HG03432 (cell line): Measurements from ENCODE around the gene TEX22.

Source experiments
- ATAC-seq: cut with Tn5 transposase; IDR thresholded peaks from one replicate; pipeline ENCODE4 v1.9.1; 2021; ENCODE audit warnings: mild to moderate bottlenecking, moderate library complexity; ENCODE audit not compliant: unreplicated experiment

Gene TEX22

DNA sequence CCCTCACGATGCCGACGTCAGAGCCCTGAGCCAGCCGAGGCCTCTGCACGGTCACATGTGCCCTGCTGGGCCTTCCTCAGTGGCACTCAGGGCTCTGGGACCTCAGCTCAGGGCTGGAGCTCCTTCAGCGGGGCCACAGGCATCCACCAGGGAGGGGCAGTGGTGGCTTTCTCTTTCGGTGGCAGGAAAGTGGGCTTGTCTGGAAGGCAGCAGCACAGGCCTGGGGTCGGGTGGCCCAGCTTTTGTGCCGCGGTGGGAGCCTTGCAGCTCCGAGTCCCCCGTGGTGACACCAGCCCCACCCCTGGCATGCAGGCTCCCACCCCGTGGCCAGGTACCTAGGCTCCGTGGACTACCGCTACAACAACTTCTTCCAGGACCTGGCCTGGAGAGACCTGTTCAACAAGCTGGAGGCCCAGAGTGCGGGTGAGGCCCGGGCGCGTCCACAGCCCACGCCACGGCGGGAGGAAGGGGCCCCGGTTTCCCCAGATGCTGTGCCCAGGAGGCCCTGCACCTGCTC is 14.2 kb upstream of the TEX22 start:
- no peak for ATAC-seq

DNA sequence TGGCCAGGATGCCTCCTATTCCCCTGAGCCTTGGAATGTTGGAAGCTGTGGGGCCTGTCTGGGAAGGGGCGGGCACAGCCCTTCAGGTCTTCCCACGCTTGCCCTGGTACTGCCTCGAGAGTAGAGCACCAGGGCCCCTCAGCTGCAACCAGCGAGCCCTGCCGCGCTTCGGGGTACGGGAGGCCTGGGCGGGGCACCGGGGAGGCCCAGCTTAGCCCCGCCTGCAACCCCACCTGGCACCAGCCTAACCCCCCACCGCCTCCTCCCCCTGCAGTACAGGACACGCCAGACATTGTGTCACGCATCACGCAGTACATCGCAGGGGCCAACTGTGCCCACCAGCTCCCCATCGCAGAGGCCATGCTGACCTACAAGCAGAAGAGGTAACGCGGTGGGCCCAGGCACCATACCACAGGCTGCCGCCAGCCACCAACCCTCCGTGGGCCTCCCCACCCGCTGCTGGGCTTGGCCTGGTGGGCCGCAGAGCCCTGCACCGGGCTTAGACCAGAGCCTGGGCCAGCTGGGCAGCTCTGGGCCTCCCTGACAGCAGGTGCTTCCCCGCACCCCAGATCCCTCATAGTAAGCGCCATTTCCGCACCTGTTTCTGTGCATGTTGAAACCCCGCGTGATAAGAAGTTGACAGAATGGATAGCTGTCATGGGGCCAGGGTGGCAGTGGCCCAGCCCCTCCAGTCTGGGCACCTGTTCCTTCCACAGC is 13.6 kb upstream of the TEX22 start:
- ATAC-seq, result no peak

GRCh38 chr14:105385322-105385637 is 13.1 kb upstream of the TEX22 start:
- no peak for ATAC-seq

DNA sequence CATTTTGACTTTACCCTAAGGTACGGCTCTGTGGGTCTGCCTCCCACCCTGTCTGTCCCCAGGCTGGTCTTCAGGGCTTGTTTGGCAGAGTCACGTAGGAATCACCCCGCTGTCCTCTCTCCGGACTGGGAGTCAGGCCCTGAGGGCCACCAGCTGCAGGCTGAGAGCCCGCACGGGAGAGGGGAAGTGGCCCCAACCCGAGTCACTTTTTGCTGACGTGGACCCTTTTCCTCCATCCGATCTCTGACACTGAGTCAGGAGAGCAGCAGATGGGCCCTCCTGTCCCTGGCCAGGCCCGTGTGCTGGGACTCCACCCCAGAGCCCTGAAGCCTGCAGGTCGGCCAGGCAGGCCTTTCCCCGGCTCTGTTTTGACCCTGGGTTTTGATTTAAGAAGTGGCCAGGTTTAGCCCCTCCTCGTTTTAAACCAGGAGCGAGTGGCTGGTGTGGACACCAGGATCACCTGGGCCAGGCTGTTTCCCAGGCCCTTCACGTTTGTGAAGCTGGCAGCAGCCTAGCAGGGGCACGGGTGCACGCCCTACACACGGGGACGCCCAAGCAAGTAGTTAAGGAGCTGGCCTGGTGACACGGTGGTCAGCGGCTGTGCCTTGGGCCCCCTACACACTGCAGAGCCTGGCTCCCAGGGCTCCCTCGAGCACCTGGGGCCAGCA is 12.5 kb upstream of the TEX22 start:
- no peak for ATAC-seq

DNA sequence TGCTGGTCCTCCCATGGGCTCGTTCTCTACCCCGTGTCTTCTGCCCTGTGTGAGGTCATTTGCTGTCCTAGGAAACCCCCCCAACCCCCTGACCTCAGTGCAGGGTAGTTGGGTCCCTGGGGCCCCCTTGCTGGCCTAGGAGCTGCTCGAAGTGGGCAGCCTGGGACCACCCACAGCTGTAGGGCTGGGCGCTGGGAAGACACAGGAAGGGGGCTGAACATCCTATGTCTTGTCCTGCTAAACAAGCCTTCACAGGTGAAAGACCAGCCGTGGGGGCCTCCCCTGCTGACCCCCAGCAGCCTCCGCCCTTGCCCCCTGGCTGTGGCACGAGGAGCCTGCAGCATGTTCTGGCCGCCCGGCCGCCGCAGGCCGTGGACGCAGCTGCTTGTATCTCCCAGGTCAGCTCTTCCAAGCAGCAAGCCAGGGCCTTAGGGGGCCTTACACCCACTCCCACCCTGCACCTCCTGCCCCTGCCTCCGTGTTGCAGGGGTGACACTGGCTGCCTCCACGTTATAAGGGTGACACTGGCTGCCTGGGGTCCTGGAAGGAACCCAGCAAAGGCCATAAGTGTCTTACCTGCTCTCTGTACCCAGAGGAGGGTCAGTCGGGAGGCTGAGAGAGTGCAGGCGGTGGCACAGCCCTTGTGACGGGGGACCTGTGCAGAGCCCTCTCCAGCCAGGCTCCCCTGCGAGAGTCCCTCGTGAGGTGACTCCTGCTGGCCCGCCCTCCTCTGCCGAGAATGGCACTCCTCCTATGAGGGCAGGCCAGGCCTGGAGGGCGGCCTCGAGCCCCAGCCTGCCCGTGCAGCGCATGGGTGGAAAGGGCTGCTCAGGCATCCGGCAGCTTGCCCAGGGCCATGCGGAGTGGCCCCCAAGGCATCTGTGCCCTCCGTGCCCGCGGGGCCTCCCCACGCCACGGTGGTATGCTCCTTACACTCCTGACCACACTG is 11.5 kb upstream of the TEX22 start:
- no peak for ATAC-seq

DNA sequence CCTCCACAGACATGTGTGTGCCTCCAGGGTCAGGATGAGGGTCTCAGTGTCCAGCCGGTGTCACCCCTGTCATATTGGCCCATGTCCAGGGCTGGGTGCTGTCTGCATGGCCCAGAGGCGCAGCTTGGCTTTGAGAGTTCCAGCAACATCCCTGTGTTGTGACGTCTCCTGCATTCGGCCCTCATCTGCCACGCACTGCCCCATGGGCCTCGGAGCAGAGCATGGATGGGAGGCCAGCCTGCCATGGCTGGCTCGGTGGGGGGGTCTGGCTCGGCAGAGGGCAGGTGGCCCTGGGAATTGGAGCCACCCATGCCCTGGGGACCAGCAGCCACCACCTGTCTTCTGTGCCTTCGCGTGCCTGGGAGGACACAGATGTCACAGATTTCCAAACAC is 10.8 kb upstream of the TEX22 start:
- no peak for ATAC-seq

DNA sequence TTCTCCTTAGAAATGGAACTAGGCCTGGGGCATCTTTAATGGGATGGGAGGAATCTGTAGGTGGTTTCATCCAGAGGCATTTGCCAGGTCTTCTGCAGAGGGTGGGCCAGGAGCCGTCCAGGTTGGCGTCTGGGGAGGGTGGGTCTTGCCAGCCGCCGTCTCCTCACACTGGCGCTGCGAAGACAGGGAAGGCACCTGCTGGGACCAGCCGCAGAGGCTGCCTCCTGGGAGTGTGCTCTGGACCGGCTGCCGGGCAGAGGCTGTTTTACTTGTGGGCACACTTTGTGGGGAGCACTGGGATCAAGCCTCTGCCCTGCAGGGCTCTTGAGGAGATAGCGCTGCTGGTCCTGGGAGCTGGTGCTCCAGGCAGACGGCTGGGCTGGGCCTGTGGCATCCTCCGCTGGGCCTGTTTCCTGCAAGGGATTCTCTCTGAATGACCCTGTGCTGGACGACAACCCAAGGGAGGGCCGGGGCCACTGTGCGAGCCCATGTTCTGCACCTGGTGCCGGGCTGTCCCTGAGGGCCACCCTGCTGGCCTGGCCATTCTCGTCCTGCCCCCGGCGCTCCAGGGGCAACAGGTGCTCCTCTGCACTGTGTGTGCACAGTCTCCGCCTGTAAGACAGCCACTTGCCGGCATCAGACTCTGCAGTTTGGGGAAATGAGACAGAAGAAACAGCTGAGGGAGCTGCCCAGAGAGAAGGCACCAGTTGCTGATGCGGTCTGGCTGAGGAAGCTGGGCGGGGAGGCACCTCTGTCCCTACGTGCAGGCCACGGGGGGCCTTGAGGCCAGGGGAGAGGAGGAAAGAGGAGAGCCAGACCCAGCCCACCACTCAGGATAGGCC is 10.0 kb upstream of the TEX22 start:
- no peak for ATAC-seq

DNA sequence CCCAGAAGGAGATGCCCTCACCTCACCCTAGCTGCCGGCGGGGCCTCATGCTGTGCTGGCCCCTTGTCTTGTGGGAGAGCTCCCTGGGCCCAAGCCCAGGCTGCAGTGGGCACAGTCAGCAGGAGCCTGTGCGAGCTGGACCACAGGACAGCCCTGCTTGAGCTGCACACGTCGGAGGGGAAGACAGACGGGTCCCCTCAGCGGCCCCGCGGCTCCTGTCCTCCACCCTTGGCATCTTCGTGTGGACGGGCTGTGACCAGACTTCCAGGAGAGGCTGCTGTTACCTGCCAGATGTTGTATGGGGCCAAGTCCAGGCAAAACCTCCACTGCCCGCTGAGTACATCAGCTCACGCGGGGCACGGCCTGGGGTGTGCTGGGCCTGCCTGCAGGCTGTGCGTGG is 9.4 kb upstream of the TEX22 start:
- no peak for ATAC-seq

DNA sequence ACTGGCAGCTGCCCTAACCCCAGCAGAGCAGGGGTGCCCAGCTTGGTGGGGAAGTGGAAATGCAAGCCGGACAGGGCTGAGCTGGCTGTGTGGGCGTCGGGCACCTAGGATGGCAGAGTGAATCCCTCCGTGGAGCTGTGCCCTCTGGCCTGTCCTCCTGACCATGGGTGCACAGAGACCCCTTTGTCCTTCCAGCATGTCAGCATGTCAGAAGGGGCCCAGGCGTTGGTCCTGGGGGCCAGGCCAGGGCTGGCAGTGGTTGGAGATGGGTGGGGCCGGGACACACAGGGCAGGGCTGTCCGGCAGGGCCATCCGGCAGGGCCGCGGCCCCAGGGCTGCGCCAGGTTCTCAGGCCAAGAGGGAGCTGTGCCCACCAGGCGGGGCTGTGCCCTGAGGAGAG is 8.8 kb upstream of the TEX22 start:
- no peak for ATAC-seq

DNA sequence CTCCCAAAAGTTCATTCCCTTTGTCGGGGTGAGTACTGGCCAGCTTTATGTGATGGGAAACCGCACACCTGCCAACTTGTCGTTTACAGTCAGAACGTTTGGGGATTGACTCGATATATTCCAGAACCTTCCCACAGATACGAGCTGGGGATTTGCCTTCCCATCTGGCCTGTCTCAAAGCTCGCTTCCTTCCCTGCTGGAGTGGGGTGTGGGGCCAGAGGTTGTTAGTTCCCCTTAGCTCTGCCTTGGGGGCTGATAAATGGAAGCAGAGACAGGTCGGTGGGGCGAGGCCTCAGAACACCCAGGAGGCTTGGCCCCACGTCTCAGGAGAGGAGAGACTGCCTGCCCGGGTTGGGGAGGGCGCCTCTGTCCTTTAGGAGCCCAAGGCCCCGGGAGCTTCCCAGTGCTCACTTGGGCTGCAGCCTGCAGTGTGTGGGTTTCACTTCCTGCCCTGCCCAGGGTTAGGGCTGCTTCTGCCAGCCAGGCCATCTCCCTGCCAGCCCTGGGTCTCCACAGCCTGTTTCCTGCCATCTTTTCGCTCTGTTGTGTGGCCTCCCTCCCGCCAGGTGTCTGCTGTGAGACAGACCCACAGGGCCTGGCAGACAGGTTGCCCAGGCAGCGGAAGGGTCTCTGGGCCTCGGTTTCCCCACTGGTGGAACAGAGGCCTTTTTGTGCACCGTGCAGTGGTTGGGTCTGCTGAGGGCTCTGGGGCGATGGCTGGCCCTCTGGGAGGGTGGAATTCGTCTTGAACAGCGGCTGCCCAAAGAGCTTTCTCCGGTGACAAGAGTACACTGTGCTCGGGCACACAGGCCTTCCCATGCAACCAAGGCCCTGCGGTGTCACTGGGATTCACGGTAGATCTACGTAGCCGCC is 8.1 kb upstream of the TEX22 start:
- ATAC-seq, result no peak

- ATAC-seq, result no peak
These were observed 7.4 kb upstream of the TEX22 start for GRCh38 chr14:105390849-105391500.

DNA sequence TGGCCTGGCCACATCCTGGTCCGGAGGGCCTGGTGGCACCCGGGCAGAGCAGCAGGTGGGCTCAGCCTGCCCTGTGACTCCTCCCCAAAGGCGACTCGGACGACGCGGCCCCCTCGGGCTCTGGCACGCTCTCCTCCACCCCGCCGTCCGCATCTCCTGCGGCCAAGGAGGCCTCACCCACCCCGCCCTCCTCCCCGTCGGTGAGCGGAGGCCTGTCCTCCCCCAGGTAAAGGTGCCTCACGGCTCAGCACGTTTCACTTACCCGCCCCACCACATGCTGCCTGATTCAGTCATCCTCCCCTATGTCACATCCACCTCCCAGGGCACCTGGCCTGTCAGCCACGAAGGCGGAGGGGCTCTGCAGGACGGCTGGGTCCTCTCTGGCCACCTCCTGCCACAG is 6.8 kb upstream of the TEX22 start:
- ATAC-seq, result no peak

DNA sequence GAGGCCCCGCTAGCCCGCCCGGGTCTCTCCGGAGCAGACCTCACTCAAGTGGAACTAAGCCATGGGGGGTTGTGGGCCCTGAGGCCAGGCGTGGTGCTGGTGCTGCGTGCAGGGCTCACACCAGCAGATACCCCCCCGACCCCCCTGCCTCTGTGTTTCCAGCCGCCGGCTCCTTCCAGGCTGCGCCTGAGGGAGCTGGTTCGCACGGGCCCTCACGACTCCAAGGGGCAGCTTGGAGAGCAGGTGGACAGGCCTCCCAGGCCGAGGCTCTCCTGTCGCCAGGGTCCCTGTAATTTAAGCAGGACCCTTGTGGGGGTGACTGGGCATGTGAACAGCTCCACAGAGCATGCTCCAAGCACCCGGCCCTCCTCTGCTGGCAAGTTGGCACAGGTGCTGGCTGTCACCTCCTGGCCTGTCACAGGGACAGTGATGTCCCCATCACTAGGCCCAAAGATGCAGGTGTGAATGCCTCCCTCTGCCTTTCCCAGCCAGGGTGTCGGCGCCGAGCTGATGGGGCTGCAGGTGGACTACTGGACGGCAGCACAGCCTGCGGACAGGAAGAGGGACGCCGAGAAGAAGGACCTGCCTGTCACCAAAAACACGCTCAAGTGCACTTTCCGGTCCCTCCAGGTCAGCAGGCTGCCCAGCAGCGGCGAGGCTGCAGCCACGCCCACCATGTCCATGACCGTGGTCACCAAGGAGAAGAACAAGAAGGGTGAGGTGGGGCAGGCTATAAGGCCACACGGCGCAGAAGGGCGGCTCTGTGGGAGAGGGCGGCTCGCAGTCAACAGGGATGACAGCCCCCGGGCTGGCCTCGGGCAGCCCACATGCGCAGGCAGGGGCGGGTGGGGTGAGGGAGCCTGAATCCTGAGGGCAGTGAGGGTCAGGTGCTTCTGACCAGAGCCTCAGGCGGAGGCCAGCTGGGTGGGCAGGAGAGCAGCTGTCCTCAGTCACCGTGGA is 5.9 kb upstream of the TEX22 start:
- no peak for ATAC-seq

DNA sequence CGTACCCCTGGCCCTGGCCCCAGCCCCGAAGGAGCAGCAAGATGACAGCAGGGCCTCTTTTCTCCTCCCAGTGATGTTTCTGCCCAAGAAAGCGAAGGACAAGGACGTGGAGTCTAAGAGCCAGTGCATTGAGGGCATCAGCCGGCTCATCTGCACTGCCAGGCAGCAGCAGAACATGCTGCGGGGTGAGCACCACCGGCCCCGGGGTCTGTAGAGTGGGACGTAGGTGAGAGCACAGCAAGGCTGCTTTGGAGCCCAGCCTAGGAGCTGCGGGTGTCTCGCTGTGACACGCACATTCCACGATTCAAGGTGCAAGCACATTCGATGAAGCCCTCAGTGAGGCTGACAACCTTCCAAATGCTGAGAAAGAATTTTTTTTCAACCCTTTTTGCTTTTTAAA is 5.2 kb upstream of the TEX22 start:
- ATAC-seq, result no peak

- no peak for ATAC-seq
These were observed 3.4 kb upstream of the TEX22 start for GRCh38 chr14:105394714-105395537.

DNA sequence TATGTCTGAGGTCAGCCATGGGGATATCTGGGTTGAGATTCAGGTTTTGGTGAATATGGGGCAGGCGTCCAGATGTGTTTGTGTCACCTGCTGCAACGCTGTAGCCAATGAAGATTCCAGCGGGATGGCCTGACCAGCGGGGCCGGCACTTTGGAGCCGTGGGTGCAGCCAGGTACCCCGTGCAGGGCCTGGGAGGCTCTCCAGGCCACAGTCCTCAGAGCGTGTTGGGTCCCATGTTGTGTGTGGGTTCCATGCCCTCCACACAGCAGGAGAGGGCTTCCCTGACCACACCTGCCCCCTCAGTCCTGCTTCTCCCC is 2.8 kb upstream of the TEX22 start:
- ATAC-seq, result no peak

- peak; percentile 3 for ATAC-seq
These were observed 897 bp upstream of the TEX22 start for GRCh38 chr14:105397350-105397931.
